Aorta (tissue), 5 donors: ENCODE measurements around the gene TMEM181. TPM values are rescaled to one million over a fixed set of nuclear protein-coding genes. Genes with fewer than 3 reads are reported as not detected.
A peak's percentile ranks its signal among the peaks of the same experiment; 100 is the strongest.
"Not testable (repeated sequence)": the region's sequence is repeated elsewhere in the genome, so short reads cannot be mapped to it uniquely, and the experiment has no call there.

Source experiments
- ATAC-seq: fragments of 200-7000 bp; cut with Tn5 transposase; one replicate; pipeline ENCODE4 v1.9.1; 2022; ENCODE audit warnings: moderate library complexity; ENCODE audit not compliant: low FRiP score
- DNase-seq, 2 donors: peaks; one replicate each; pipeline ENCODE4 v3.0.0-alpha.2; 2020
- H3K27ac ChIP-seq, 2 donors: one replicate each; pipeline ENCODE4 v1.5.1; 2013; ENCODE audit warnings: low read length in 2 of 2, mild to moderate bottlenecking in 2 of 2, moderate library complexity in 2 of 2, control low read depth in 1 of 2, inconsistent platforms in 1 of 2, low read depth in 1 of 2
- H3K27me3 ChIP-seq, 2 donors: one replicate each; pipeline ENCODE4 v1.6.1; 2013; ENCODE audit warnings: control low read depth in 1 of 2, low read length in 1 of 2, mild to moderate bottlenecking in 1 of 2, moderate library complexity in 1 of 2; ENCODE audit not compliant: insufficient read depth in 2 of 2, control insufficient read depth in 1 of 2
- H3K36me3 ChIP-seq, 2 donors: one replicate each; pipeline ENCODE4 v1.6.1; 2013; ENCODE audit warnings: control low read depth in 1 of 2, low read length in 1 of 2, mild to moderate bottlenecking in 1 of 2; ENCODE audit not compliant: insufficient read depth in 2 of 2, control insufficient read depth in 1 of 2
- H3K4me1 ChIP-seq, 2 donors: one replicate each; pipeline ENCODE4 v1.6.1; 2013; ENCODE audit warnings: low read length in 2 of 2, control low read depth in 1 of 2, mild to moderate bottlenecking in 1 of 2, moderate library complexity in 1 of 2; ENCODE audit not compliant: insufficient read depth in 2 of 2, control insufficient read depth in 1 of 2
- H3K4me3 ChIP-seq, 2 donors: one replicate each; pipeline ENCODE4 v1.5.1; 2013; ENCODE audit warnings: low read length in 2 of 2, control low read depth in 1 of 2, mild to moderate bottlenecking in 1 of 2
- H3K9me3 ChIP-seq: one replicate; pipeline ENCODE4 v1.6.1; 2013; ENCODE audit warnings: mild to moderate bottlenecking, low read length; ENCODE audit not compliant: control insufficient read depth
- WGBS, 2 donors: extraction: QIAGEN DNeasy Blood & Tissue Kit; methylation state at CpG; one replicate each; pipeline ENCODE4 v1.1.7; 2013; 5-methylcytosine and 5-hydroxymethylcytosine counted together
- intact Hi-C, 2 donors: fragments of 100-400 bp; cut with DNase I; formaldehyde crosslinking; loops; one replicate each; pipeline versions ENCODE4 v1.14.2 to v1.15.0; 2022
- polyA plus RNA-seq, 2 donors: library from polyadenylated mRNA; stranded (reverse); fragments of 200-250 nt; gene quantifications; one replicate each; pipeline ENCODE4 v1.2.3, GENCODE V29; 2013
- total RNA-seq, 2 donors: library from RNA; stranded (reverse); fragmentation: NEBNext Ultra II Directional; extraction: Animal tissue kit (Norgen Biotek cat#: 25700); gene quantifications; one replicate each; pipeline ENCODE4 v1.2.1, GENCODE V29; 2021
- donor health status: healthy with polysubstance abuse.
- donor health status: Bipolar disorder and iron deficiency.
- donor health status: DM: no; HTN: no; CAD: no.
- donor health status: DM: no; HTN: no; CAD: no.
- donor health status: DM: yes; HTN: yes; CAD: no.

Gene TMEM181
- total and polyA plus RNA-seq, 4 donors, result 7.4 to 25.9 (median 17.9) TPM

DNA sequence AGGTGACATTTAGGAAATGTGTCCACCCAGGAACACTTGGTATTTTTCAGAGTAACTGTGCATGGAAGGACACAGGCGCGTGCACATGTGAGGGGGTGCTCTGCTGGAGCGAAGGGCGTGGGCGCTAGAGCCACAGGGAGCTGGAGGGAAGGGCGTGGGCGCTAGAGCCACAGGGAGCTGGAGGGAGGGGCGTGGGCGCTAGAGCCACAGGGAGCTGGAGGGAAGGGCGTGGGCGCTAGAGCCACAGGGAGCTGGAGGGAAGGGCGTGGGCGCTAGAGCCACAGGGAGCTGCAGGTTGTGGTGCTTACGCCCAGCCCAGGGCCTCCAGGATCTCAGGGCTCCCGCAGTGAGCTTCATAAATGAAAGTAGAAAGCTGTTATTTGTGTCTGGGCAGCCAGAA is 46.1 kb downstream of the TMEM181 start:
- H3K27ac ChIP-seq, H3K4me1 ChIP-seq, H3K4me3 ChIP-seq, DNase-seq, H3K9me3 ChIP-seq, H3K27me3 ChIP-seq, ATAC-seq, H3K36me3 ChIP-seq: not testable (repeated sequence)
- 83 to 85% methylated on average over 15 of the region's 15 CpGs for WGBS, 2 donors
- intact Hi-C loops, result loop anchor here in 1 of 2 donors (5.0 to 10.0 kb wide), 2 partner anchors 79 to 389 kb away; no protein-coding TSS in a partner anchor

DNA sequence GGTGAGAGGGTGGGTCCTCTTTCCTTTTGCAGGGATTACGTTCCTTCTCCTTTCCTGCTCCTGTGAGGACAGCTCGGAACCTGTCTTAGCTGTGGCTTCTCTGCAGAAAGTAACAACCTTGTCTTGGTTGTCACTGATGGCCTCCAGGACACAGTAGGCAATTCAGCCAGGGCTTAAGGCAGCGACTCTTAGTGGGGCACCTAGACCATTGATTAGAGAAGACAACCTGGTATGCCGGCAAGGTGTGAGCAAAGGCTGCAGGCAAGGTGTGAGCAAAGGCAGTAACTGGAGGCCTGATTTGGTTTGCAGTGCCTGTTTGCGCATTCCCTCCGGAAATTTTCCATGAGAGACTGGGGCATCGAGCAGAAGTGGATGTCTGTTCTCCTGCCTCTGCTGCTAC is 47.0 kb downstream of the TMEM181 start:
- H3K36me3 ChIP-seq, result peaks cover 0 to 4% of the 10 kb centered on the region in 2 donors
- intact Hi-C loops, result loop anchor here in 1 of 2 donors (5.0 to 10.0 kb wide), 2 partner anchors 78 to 390 kb away; no protein-coding TSS in a partner anchor
- 96 to 98% methylated on average over 7 of the region's 7 CpGs for WGBS, 2 donors

DNA sequence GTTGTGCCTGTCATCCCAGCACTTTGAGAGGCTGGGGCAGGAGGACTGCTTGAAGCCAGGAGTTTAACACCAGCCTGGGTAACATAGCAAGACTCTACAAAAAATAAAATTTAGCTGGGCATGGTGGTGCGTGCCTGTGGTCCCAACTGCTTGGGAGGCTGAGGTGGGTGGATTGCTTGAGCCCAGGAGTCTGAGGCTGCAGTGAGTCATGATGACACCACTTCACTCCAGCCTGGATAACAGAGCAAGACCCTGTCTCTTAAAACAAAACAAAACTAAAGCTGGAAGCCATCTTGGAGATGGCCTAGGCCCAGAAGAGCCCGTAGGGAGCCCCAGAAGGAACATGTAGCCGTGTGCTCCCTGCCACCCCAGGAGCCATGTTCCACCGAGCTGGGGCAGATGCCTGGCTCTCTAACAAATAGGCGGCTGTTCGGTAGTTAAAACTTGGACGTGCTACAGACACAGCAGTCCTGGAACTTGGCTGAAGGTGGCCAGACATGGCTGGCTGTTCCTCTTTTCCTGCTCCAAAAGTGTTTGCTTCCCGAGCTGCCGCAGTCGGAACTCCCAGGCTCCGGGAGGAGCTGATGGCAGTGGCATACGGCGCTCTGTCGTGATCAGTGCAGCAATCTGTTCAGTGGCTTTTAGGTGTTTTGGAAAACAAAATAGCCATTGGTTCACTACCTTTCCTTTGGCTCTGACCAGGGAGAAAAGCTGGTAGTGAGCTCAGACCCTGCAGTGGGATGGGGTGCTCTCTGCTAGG is 47.7 kb downstream of the TMEM181 start:
- Histone ChIP-seq H3K9me3 (no peaks in the 10 kb centered on the region), H3K27ac (no peak overlapping the region), H3K27me3 (no peaks in the 10 kb centered on the region), H3K36me3 (peaks cover 0 to 4% of the 10 kb centered on the region in 2 donors), H3K4me1 (no peaks in the 10 kb centered on the region), H3K4me3 (no peak overlapping the region)
- DNase-seq (no peak), ATAC-seq (no peak)
- WGBS, 2 donors, result 49 to 67% methylated on average over 14 of the region's 14 CpGs
- intact Hi-C loops, result loop anchor here in 1 of 2 donors (5.0 to 10.0 kb wide), 2 partner anchors 77 to 390 kb away; no protein-coding TSS in a partner anchor

More for the DNA sequence above, 47.0 kb downstream of the TMEM181 start:
- DNase-seq, result no peak
- Histone ChIP-seq H3K27ac (no peak overlapping the region), H3K9me3 (no peaks in the 10 kb centered on the region), H3K4me1 (no peaks in the 10 kb centered on the region), H3K27me3 (no peaks in the 10 kb centered on the region), H3K4me3 (no peak overlapping the region)
- no peak for ATAC-seq

DNA sequence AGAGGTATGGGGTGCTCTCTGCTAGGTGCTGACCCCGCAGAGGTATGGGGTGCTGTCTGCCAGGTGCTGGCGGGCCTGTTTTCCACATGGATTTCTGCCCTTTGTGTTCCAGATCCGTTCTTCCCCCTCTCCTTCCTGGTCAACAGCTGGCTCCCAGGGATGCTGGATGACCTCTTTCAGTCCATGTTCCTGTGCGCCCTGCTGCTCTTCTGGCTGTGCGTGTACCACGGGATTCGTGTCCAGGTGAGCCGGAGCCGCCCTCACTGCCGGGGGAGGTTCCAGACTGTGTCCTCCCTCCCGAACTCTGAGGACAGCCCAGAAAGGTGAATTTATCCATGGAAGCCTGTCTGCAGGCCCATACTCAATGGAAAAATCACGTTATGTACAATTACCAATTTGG is 48.3 kb downstream of the TMEM181 start:
- DNase-seq (no peak), ATAC-seq (no peak)
- H3K4me3 ChIP-seq, result no peak overlapping the region
- H3K27me3 ChIP-seq, result no peaks in the 10 kb centered on the region
- H3K4me1 ChIP-seq, result no peaks in the 10 kb centered on the region
- intact Hi-C loops, result loop anchor here in 1 of 2 donors (5.0 to 10.0 kb wide), 2 partner anchors 77 to 391 kb away; no protein-coding TSS in a partner anchor
- no peaks in the 10 kb centered on the region for H3K9me3 ChIP-seq
- no peak overlapping the region for H3K27ac ChIP-seq
- WGBS, 2 donors, result 92% methylated on average over 12 of the region's 12 CpGs
- peaks cover 0 to 4% of the 10 kb centered on the region in 2 donors for H3K36me3 ChIP-seq

DNA sequence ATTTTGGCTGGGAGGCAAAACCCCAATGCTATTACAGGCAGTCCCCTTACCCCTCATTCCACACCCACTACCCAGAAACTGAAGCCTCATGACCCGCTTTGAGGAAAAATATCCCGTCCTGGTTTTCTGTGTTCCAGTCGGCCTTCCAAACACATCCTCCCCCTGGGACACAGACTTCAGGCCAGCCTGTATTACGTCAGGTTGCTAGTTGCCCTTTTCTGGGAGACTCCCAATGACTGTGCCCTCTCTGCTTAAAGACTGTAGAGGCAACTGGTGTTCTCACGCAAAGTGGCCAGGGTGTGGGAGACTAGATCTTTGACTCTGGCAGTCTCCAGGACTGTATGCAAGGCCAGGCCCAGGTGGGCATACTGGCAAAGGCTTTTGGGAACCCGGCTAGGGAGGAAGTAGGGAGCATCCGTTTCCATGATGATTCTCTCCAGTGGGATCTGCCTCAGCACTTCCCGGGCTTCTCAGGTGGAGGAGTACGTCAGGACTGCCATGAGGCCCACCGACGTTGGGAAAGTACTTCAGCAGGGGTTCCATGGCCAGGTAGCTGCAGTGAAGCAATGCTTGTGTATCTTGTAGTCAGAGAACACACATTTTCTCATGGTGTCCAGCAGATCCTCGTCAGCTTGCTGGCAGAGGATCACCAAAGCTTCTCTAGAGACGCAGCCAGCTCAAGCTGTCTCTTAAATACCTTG is 49.7 kb downstream of the TMEM181 start:
- intact Hi-C loops, result loop anchor here in 1 of 2 donors (5.0 to 10.0 kb wide), 2 partner anchors 75 to 392 kb away; no protein-coding TSS in a partner anchor
- peaks cover 0 to 4% of the 10 kb centered on the region in 2 donors for H3K36me3 ChIP-seq

DNA sequence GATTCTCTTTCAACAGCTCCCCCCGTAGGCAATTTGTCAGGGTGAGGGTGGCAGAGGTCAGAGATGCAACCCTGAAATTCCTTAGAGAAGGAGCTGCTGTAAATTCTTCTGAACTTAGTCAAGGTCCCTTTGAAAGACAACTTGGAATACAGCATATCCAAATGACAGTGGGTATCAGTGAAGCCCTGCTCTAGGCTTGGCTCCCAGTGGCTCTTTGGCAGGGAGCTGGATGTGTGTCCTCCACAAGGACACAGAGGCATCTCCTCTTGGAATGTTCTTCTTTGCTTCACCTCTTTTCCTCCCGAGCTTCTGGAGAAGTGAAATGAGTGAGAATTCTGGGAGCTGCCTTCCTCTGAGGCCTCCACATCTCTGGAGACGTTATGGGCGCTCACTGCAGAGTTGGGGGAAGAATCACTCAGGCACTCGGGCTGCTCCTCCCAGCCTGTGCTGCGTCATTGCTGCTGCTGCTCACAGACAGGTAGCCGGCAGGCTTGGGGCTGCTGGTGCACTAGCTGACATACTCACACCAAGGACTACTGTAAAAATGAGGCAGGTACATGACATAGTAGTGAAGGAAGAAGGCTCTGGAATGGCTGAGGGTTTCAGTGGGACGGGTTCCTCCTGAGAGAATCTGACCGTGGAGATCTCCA is 50.6 kb downstream of the TMEM181 start:
- Histone ChIP-seq H3K4me3 (no peak overlapping the region), H3K4me1 (no peaks in the 10 kb centered on the region), H3K9me3 (no peaks in the 10 kb centered on the region), H3K36me3 (peaks cover 0 to 4% of the 10 kb centered on the region in 2 donors), H3K27ac (no peak overlapping the region), H3K27me3 (no peaks in the 10 kb centered on the region)
- DNase-seq (no peak), ATAC-seq (no peak)
- 75 to 80% methylated on average over 9 of the region's 9 CpGs for WGBS, 2 donors
- intact Hi-C loops, result no loop called here

More for the DNA sequence above, 49.7 kb downstream of the TMEM181 start:
- no peaks in the 10 kb centered on the region for H3K27me3 ChIP-seq
- WGBS, 2 donors, result 58 to 69% methylated on average over 13 of the region's 13 CpGs
- ATAC-seq, result peak; percentile 67
- H3K27ac ChIP-seq, result no peak overlapping the region
- H3K4me3 ChIP-seq, result no peak overlapping the region
- H3K9me3 ChIP-seq, result no peaks in the 10 kb centered on the region
- no peak for DNase-seq
- H3K4me1 ChIP-seq, result no peaks in the 10 kb centered on the region

DNA sequence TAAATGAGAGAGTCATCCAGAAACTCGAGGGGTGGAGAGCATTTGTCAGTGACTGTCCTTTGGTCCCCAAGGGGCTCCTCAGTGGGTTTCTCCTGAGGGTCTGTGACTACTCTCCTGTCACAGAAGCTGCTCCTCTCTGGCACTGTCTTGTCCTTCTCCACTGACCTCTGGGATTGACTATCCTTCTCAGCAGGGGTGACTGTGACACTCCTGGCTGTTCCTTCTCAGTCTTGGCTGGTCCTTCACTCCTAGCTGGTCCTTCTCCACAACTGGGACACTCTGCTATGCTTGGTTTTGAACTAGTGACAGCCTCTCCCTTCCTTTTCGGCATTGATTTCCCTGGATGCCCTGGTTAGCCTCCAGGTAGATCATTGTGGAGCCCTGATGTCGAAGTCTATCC is 51.1 kb downstream of the TMEM181 start:
- intact Hi-C loops, result no loop called here
- no peak for ATAC-seq
- H3K27ac ChIP-seq, result no peak overlapping the region
- H3K4me3 ChIP-seq, result no peak overlapping the region
- no peaks in the 10 kb centered on the region for H3K27me3 ChIP-seq
- whole genome bisulfite sequencing, 2 donors, result 21 to 57% methylated on average over 3 of the region's 3 CpGs
- no peaks in the 10 kb centered on the region for H3K9me3 ChIP-seq
- peaks cover 0 to 4% of the 10 kb centered on the region in 2 donors for H3K36me3 ChIP-seq
- DNase-seq, result no peak
- H3K4me1 ChIP-seq, result no peaks in the 10 kb centered on the region

DNA sequence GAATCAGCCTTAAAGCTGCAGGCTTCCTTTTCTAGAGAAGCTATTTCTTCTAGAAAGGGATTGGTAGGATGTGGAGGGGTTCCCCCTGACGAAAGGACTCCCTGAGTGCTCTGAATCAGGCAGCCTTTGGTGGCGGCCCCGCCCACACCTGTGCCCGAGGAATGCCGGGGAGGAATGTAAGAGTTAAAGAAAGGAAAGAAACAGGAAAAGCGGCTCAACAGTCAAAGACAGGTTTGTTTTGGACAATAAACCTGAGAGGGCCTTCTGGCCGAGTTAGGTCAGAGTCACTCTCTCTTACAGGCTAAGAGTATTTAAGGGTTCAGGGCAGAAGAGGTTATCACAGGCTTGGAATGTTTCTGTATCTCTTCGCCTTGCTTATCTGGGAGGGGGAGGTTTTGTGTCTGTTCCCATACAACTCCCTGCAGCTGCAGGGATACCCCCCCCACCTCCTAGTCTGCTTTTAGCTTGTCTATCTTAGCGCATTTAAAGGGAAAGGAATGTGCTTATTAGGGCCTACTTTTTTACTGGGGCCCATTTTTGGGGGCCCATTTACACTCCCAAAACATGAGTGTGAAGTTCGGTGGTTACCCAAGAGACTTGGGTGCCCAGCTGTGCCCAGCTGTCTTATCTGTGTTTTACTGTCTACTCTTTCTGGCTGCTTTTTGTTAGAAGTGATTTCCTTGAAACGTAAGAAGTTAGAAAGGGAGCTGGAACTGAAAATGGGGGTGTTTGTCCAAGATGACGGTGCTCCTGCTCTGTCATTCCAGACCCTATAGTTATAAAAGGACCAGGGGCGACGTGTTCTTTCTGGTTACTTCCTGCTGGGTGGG is 51.9 kb downstream of the TMEM181 start:
- no peak overlapping the region for H3K27ac ChIP-seq
- ATAC-seq, result no peak
- no peaks in the 10 kb centered on the region for H3K4me1 ChIP-seq
- H3K27me3 ChIP-seq, result no peaks in the 10 kb centered on the region
- peaks cover 0 to 3% of the 10 kb centered on the region in 2 donors for H3K36me3 ChIP-seq
- no peaks in the 10 kb centered on the region for H3K9me3 ChIP-seq
- no peak overlapping the region for H3K4me3 ChIP-seq
- intact Hi-C loops, result no loop called here
- whole genome bisulfite sequencing, 2 donors, result 28 to 47% methylated on average over 14 of the region's 14 CpGs
- DNase-seq, result no peak
